Activated CD8-positive, alpha-beta memory T cell treated with anti-CD3 and anti-CD28 coated beads for 4 hours (primary cell): ENCODE data around the gene ZNF235.
"Not testable (repeated sequence)": the region's sequence is repeated elsewhere in the genome, so short reads cannot be mapped to it uniquely, and the experiment has no call there.

Experiments used
- DNase-seq, 2 donors: peaks; one replicate each; pipeline ENCODE4 v3.0.0-alpha.2; 2020; ENCODE audit warnings: low read depth in 2 of 2

The ZNF235 gene

DNA sequence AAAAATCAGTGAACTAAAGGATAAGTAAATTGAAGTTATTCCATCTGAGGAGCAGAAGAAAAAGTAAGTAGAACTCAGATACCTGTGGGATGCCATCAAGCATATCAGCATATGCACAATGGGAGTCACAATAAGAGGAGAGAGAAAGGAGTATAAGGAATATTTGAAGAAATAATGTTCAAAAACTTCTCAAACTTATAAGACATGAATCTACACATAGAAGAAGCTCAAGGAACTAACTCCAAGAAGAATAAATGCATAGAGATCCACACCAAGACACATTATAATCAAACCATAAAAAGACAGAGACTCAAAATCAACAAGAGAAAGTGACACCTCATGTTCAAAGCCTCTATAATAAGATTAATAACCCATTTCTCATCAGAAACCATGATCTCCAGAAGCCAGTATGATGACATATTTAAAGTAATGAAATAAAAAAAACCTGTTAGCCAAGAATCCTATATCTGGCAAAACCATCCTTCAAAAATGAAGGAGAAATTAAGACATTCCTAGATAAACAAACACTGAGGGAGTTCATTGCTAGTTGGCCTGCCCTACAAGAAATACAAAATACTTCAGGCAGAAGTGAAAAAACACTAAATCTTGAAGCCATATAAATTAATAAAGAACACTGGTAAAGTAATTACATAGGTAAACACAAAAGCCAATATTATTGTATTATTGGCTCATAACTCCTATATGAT is 49.0 kb downstream of the ZNF235 start:
- DNase-seq, result no peak

DNA sequence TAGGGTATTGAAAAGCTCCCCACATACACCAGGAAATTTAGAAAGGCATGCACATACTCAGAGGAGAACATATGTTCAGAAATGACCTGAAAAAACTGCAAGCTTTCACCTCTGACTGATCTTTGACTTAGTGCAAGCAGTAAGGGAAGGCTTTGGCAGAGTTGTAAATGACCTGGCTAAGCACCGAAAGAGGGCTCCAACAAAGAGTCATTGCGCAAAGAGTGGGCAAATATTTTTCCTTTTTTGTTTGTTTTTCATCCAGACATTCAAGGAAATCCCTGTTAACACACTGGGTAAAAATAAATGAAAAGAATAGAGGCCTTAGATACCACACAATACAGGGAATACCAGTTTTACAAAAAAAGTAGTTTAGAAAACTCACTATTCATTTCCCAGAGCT is 50.3 kb downstream of the ZNF235 start:
- DNase-seq, result no peak

DNA sequence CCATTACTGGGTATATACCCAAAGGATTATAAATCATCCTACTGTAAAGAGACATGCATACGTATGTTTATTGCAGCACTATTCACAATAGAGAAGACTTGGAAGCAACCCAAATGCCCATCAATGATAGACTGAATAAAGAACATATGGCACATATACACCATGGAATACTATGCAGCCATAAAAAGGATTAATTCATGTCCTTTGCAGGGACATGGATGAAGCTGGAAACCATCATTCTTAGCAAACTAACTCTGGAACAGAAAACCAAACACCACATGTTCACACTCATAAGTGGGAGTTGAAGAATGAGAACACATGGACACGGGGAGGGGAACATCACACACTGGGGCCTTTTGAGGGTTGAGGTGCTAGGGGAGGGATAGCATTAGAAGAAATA is 51.4 kb downstream of the ZNF235 start:
- not testable (repeated sequence) for DNase-seq

DNA sequence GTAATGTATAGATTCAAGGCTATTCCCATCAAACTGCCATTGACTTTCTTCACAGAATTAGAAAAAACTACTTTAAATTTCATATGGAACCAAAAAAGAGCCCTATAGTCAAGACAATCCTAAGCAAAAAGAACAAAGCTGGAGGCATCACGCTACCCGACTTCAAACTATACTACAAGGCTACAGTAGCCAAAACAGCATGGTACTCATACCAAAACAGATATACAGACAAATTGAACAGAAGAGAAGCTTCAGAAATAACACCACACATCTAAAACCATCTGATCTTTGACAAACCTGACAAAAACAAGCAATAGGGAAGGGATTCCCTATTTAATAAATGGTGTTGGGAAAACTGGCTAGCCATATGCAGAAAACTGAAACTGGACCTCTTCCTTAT is 52.5 kb downstream of the ZNF235 start:
- DNase-seq, result not testable (repeated sequence)

DNA sequence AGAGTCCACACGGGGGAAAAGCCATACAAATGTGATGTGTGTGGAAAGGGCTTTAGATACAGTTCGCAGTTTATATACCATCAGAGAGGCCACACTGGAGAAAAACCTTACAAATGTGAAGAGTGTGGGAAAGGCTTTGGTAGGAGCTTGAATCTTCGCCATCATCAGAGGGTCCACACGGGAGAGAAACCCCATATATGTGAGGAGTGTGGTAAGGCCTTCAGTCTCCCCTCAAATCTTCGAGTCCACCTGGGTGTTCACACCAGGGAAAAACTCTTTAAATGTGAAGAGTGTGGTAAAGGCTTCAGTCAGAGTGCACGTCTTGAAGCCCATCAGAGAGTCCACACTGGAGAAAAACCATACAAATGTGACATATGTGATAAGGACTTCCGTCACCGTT is 68.4 kb downstream of the ZNF235 start:
- no peak for DNase-seq
